GM11168 (cell line): ENCODE results near the gene KCNJ13.

ENCODE experiments used
- in situ Hi-C: fragments of 300-500 bp; cut with MboI; formaldehyde crosslinking; loops from one replicate; pipeline ENCODE4 v1.12.0; 2022; ENCODE audit warnings: low sequenced_read_pairs; ENCODE audit not compliant: unreplicated experiment

The KCNJ13 gene

DNA sequence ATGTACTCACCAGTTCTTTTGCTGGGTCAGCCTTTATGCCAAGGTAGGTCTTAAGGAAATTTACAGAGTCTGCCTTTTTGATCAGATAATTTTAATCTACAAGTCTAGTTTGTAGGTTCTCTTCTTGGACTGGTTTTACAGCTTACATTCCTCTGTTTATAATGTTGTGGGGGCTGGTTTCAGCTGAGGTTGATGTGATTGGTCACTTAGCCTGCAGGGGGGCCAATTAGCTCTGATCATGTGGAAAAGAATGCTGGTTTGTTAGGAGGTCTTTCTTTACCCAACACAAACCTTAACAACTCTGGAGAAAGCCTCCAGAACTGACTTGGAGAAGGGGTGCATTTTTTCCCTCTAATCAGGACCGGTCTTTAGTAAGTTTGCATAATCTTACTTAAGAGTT lies at the start of gene KCNJ13:
Gene KCNJ13 (minus strand): TSS at position 131 of the 400 bp plus-strand sequence. CDS start 5,203 bp downstream, outside the sequence.
- in situ Hi-C loops: no loop called here

DNA sequence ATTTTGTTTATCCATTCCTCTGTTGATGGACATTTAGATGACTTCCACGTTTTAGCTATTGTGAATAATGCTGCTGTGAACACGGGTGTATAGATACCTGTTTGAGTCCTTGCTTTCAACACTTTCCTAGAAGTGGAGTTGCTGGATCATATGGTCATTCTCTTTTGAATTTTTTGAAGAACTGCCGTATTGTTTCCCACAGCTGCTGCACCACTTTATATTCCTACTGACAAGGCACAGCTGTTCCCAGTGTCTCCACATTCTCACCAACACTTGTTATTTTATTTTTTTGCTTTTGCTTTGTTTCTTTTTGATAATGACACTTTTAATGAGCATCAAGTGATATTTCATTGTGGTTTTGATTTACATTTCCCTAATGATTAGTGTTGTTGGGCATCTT lies 41.4 kb upstream of the KCNJ13 start:
- in situ Hi-C loops: no loop called here

DNA sequence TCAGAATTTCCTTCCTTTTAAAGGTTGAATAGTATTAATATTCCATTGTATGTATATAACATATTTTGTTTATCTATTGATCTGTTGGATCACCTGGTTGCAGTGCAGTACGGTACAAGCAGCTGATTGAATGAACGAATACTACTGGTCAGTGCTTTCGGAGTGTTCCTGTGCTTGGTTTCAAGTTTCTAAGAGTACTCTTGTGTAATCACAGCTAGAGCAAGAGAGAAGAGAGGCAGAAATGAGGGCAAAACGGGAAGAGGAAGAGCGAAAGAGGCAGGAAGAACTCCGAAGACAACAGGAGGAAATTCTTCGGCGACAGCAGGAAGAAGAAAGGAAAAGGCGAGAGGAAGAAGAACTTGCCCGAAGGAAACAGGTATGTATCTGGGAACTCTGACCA lies 40.3 kb upstream of the KCNJ13 start:
- in situ Hi-C loops: no loop called here

DNA sequence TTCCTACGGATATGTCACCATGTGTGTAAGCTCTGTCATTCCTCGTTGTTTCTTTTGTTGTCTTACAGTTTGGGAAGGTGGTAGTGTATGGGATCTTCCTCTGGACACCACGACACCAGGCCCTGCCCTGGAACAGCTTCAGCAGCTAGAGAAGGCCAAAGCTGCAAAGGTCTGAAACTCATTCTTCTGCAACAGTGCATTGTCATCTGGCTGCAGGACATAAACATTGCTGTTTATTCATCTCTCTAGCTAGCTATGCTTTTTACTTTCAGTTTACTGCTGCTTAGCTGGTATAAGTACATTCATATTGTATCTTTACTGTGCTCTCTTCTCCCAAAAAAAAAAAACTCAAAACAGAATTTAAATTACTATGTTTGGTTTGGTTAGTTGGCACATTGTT lies 39.2 kb upstream of the KCNJ13 start:
- in situ Hi-C loops: no loop called here

- in situ Hi-C loops: no loop called here
Measured at GRCh38 chr2:232810444-232810843, 34.1 kb upstream of the KCNJ13 start.

DNA sequence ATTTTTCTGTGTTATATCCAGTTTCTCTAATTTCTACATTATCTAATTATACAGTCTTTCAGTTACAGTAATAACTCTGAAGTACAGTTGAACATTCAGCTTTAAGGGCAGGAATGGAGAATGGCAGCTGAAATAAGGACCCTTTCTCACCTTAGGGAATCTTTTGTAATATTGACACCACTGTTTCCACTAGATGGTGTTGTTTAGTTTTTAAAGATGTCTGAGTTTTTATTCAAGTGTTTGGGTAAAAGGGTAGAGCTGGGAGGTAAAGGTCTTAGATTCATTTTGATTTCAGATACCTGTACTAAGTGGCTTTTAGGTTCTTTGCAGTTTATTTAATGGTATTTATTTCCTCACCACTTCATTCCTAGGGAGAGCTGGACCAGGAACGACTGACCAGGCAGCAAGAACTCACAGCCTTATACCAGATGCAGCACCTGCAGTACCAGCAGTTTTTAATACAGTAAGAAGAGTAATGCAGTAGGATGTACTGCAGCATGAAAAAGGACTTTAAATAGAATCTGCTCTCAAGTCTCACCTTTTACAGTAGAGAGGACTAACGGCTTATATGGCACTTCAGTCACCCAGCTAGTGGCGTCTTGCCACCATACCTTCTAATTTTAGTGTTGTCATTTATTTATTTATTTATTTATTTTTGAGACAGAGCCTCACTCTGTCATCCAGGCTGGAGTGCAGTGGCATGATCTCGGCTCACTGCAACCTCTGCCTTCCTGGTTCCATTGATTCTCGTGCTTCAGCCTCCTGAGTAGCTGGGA lies 33.2 kb upstream of the KCNJ13 start:
- in situ Hi-C loops: no loop called here

- in situ Hi-C loops: no loop called here
Measured at GRCh38 chr2:232802091-232802490, 25.7 kb upstream of the KCNJ13 start.

GRCh38 chr2:232800166-232800565 lies 23.8 kb upstream of the KCNJ13 start:
- in situ Hi-C loops: no loop called here

DNA sequence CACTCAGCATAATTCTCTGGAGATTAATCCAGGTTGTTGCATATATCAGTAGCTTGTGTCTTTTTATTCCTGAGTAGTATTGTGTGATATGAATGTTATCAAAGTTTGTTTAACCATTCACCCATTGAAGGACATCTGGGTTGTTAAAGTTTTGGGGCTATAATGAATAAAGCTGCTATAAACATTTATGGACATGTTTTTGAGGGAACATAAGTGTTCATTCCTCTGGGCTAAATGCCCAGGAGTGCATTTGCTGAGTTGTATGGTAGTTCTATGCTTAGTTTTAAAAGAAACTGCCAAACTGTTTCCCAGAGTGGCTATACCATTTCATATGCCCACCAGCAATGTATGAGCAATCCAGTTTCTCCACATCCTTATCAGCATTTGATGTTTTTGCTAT lies 21.8 kb upstream of the KCNJ13 start:
- in situ Hi-C loops: no loop called here

DNA sequence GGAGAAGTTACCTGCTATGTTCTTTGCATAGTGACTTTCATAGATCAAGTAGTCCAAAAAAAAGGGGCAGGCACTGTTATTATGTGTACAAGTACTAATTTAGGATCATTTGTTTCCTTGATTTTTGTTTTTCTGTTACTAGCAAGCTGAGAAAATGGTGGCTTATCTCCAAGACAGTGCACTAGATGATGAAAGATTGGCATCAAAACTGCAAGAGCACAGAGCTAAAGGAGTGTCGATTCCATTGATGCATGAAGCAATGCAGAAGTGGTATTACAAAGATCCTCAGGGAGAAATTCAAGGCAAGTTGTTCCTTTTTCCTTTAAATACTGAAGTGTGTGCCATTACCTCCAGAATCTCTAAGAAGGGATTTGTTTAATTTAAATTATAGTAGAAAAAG lies 19.6 kb upstream of the KCNJ13 start:
- in situ Hi-C loops: no loop called here

DNA sequence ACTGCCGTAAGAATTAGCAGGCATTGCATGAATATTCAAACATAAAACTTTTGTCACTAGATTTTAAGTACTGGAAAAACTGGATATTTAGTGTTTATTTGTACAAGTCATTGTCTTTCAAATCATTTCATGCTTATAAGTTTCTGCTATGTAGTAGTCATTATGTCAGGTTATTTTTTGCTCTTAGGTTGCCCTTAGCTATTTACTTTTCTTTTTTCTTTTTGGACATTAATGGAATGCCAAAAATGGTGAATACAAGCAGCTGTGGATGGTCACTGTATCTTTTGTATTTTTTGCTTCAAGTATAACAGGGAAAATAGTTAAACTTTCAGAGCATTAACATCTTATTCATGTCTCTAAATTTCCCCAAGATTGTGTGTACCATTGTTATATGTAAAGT lies 18.6 kb upstream of the KCNJ13 start:
- in situ Hi-C loops: no loop called here

GRCh38 chr2:232793271-232793670 lies 16.9 kb upstream of the KCNJ13 start:
- in situ Hi-C loops: no loop called here

GRCh38 chr2:232791518-232791917 lies 15.2 kb upstream of the KCNJ13 start:
- in situ Hi-C loops: no loop called here

- in situ Hi-C loops: no loop called here
Measured at GRCh38 chr2:232789082-232789481, 12.7 kb upstream of the KCNJ13 start.

DNA sequence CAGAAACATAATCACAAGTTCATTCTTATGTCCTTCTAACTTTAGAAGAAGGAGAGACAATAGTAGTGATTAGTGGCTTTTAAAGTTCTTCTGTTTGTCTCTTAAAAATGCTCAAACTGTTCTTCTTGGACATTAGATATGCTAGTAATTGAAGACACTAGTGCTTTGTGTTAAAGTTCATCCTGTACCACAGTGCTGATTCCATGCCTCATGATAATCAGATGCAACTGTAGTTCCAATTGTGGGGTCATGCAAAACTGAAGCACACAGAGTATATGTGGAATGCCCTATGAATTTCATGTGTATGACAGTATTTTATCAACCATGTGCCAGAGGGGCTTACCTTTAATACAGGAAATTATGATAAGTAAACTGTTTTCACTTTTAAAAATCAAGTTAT lies 11.4 kb upstream of the KCNJ13 start:
- in situ Hi-C loops: no loop called here

DNA sequence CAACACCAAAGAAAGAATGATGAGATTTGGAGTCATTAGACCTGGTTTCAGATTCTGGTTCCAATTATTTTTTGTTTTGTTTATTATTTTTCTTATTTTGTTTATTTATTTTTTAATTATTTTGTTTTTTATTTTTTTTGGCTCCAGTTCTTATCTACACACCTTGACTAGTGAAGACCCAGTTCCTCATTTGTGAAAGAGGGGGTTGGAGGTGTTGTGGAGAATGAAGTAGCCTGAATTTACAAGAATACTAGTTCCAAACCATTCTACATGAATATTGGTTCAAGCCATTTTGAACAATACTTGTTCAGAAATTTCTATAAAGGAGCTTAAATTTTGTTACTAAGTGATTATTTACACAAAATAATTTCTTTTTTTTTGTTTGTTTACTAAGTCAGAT lies 6.9 kb upstream of the KCNJ13 start:
- in situ Hi-C loops: no loop called here

DNA sequence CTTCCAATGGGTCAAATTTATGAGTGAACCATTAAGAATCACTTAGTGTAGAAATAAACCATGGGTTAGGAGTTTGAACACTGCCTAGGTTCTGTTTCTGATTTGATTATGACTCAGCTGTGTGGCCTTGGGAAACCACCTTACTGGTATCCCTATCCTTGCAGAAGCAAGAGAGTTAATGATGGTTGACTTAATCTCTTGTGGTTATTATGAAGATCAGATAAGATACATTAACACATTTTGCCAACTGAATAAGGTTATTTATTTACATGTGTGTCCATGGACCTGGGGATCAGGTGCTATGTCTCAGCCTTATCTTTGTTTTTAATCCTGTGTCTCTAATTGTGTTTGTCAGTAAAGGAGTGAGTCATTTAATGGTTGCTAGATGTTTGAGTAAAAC lies 5.4 kb upstream of the KCNJ13 start:
- in situ Hi-C loops: no loop called here

- in situ Hi-C loops: no loop called here
Measured at GRCh38 chr2:232779934-232780333, 3.6 kb upstream of the KCNJ13 start.

GRCh38 chr2:232779465-232779864 lies 3.1 kb upstream of the KCNJ13 start:
- in situ Hi-C loops: no loop called here

GRCh38 chr2:232777276-232777675 lies 911 bp upstream of the KCNJ13 start:
- in situ Hi-C loops: no loop called here

DNA sequence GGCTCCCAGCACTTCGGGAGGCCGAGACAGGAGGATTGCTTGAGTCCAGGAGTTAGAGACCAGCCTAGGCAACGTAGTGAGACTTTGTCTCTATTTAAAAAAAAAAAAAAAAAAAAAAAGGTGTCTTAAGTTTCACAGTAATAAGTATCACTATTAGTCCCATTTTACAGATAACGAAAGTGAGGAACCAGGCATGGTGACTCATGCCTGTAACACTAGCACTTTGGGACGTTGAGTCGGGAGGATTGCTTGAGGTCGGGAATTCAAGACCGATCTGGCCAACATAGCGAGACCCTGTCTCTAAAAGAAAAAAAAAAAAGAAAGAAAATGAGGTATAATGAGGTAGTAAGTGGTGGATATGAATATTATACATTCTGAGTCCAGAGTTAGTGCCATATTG lies 2.5 kb downstream of the KCNJ13 start:
- in situ Hi-C loops: no loop called here

DNA sequence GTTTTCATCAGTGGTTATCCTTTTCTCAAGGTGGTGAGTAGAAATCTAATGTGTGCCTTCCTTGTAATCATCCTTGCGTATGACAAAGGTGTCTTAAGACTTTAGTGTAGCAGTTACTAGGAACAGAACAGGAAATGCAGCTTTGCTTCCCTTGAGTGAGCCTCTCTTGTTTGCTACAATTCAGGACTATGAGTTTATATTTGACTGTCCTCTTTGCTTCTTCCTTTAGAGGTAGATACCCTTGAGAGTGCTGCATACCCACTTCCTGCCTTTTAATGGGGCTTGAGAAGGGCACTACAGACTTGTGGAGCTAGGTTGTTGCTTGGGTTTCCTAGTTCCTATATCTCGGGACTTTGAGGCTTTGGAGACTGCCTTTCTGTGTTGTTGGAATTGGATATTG lies 3.8 kb downstream of the KCNJ13 start:
- in situ Hi-C loops: no loop called here
